Loucy (cell line): ENCODE results near the gene PRDM12.
A peak's percentile ranks its signal among the peaks of the same experiment; 100 is the strongest.

Source experiments
- H2AFZ ChIP-seq: fragments of 200-600 bp; sonication (generic); 2 replicates; pipeline ENCODE4 v1.6.0; 2016; ENCODE audit warnings: antibody characterized with exemption, mild to moderate bottlenecking, low read length, moderate library complexity
- H3F3A ChIP-seq: fragments of 200-600 bp; 2 replicates; pipeline ENCODE4 v1.6.0; 2016; ENCODE audit warnings: antibody characterized with exemption, low read depth, mild to moderate bottlenecking
- H3K27me3 ChIP-seq: fragments of 200-600 bp; sonication (generic); 2 replicates; pipeline ENCODE4 v1.6.1; 2014; ENCODE audit warnings: low read length, mild to moderate bottlenecking; ENCODE audit not compliant: insufficient read depth, poor library complexity, severe bottlenecking
- H3K36me3 ChIP-seq: fragments of 200-600 bp; sonication (generic); 2 replicates; pipeline ENCODE4 v1.6.1; 2016; ENCODE audit warnings: low read length; ENCODE audit not compliant: insufficient read depth
- H3K4me1 ChIP-seq: fragments of 200-600 bp; sonication (generic); 2 replicates; pipeline ENCODE4 v1.5.1; 2014; ENCODE audit warnings: low read length, mild to moderate bottlenecking; ENCODE audit not compliant: insufficient read depth, poor library complexity, severe bottlenecking
- H3K4me2 ChIP-seq: fragments of 200-600 bp; sonication (generic); 2 replicates; pipeline ENCODE4 v1.6.0; 2014; ENCODE audit warnings: antibody characterized with exemption, low read length, low read depth, mild to moderate bottlenecking; ENCODE audit not compliant: poor library complexity, severe bottlenecking
- H3K4me3 ChIP-seq: fragments of 200-600 bp; sonication (generic); 2 replicates; pipeline ENCODE4 v1.5.1; 2014; ENCODE audit warnings: low read length, mild to moderate bottlenecking, mixed read lengths; ENCODE audit not compliant: poor library complexity, severe bottlenecking
- H3K79me2 ChIP-seq: fragments of 200-600 bp; sonication (generic); 2 replicates; pipeline ENCODE4 v1.6.1; 2014; ENCODE audit warnings: low read length; ENCODE audit not compliant: insufficient read depth
- H3K9ac ChIP-seq: fragments of 200-600 bp; sonication (generic); 2 replicates; pipeline ENCODE4 v1.6.0; 2014; ENCODE audit warnings: mild to moderate bottlenecking, low read depth, low read length, moderate library complexity; ENCODE audit not compliant: poor library complexity, severe bottlenecking
- H3K9me2 ChIP-seq: fragments of 200-600 bp; sonication (generic); replicated peaks from 2 replicates; pipeline ENCODE4 v1.6.1; 2016; ENCODE audit warnings: low read depth, low read length, mixed read lengths
- H3K9me3 ChIP-seq: fragments of 200-600 bp; sonication (generic); 2 replicates; pipeline ENCODE4 v1.6.1; 2014; ENCODE audit warnings: mild to moderate bottlenecking, antibody characterized with exemption, low read length, low read depth; ENCODE audit not compliant: insufficient read depth
- H4K20me1 ChIP-seq: fragments of 200-600 bp; sonication (generic); 2 replicates; pipeline ENCODE4 v1.6.0; 2014; ENCODE audit warnings: antibody characterized with exemption, low read length, mild to moderate bottlenecking; ENCODE audit not compliant: insufficient read depth, poor library complexity, severe bottlenecking
- CTCF ChIP-seq: fragments of 200-600 bp; sonication (generic); conservative IDR thresholded peaks from 2 replicates; pipeline ENCODE4 v1.5.1; 2014; ENCODE audit warnings: mild to moderate bottlenecking, antibody characterized with exemption, low read length
- EZH2phosphoT487 ChIP-seq: fragments of 200-600 bp; IDR thresholded peaks from 2 replicates; pipeline ENCODE4 v1.6.1; 2018; ENCODE audit warnings: antibody characterized with exemption, mild to moderate bottlenecking, moderate library complexity, borderline replicate concordance

The PRDM12 gene

GRCh38 chr9:130660683-130661450, 3.5 kb upstream of the PRDM12 start:
- Histone ChIP-seq H3K9ac (no peak overlapping the region), H3K4me1 (no peaks in the 10 kb centered on the region), H4K20me1 (no peaks in the 10 kb centered on the region), H3K79me2 (no peaks in the 10 kb centered on the region), H3K36me3 (no peaks in the 10 kb centered on the region), H3K4me3 (no peak overlapping the region), H2AFZ (no peak overlapping the region), H3K9me3 (no peaks in the 10 kb centered on the region), H3K4me2 (no peak overlapping the region), H3F3A (no peaks in the 10 kb centered on the region), H3K27me3 (no peaks in the 10 kb centered on the region), H3K9me2 (no peaks in the 10 kb centered on the region)
- TF ChIP-seq EZH2phosphoT487 (no peak), CTCF (no peak)

GRCh38 chr9:130661451-130662098, 2.8 kb upstream of the PRDM12 start:
- TF ChIP-seq EZH2phosphoT487 = no peak
- no peak for TF ChIP-seq CTCF
- Histone ChIP-seq H3K4me1 (no peaks in the 10 kb centered on the region), H4K20me1 (no peaks in the 10 kb centered on the region), H3K4me2 (no peak overlapping the region), H3K27me3 (no peaks in the 10 kb centered on the region), H3K9me3 (no peaks in the 10 kb centered on the region), H2AFZ (no peak overlapping the region), H3K79me2 (no peaks in the 10 kb centered on the region), H3K36me3 (no peaks in the 10 kb centered on the region), H3K4me3 (no peak overlapping the region), H3K9ac (no peak overlapping the region), H3F3A (no peaks in the 10 kb centered on the region), H3K9me2 (no peaks in the 10 kb centered on the region)

GRCh38 chr9:130662099-130662969, 2.1 kb upstream of the PRDM12 start:
- H3K27me3 ChIP-seq = no peaks in the 10 kb centered on the region
- no peak for TF ChIP-seq EZH2phosphoT487
- 0 out of 2 replicates have a peak, but pooled peaks have one; percentile 10 for TF ChIP-seq CTCF
- H3K4me3 ChIP-seq = no peak overlapping the region
- no peak overlapping the region for H2AFZ ChIP-seq
- H3K9ac ChIP-seq = no peak overlapping the region
- H3K36me3 ChIP-seq = no peaks in the 10 kb centered on the region
- no peaks in the 10 kb centered on the region for H3K9me3 ChIP-seq
- H3K4me2 ChIP-seq = no peak overlapping the region
- no peaks in the 10 kb centered on the region for H3F3A ChIP-seq
- no peaks in the 10 kb centered on the region for H4K20me1 ChIP-seq
- no peaks in the 10 kb centered on the region for H3K79me2 ChIP-seq
- no peaks in the 10 kb centered on the region for H3K9me2 ChIP-seq
- no peaks in the 10 kb centered on the region for H3K4me1 ChIP-seq
